ENCODE data around the gene CDH13.

The CDH13 gene

GRCh38 chr16:83160287-83161020 lies 533.7 kb downstream of the CDH13 start:
- DNase-seq (ENCODE audit: low read depth in 2 of 2): no peak

- DNase-seq (ENCODE audit: low read depth in 2 of 2): no peak
Observed at GRCh38 chr16:83162791-83163190, 536.0 kb downstream of the CDH13 start.

DNA sequence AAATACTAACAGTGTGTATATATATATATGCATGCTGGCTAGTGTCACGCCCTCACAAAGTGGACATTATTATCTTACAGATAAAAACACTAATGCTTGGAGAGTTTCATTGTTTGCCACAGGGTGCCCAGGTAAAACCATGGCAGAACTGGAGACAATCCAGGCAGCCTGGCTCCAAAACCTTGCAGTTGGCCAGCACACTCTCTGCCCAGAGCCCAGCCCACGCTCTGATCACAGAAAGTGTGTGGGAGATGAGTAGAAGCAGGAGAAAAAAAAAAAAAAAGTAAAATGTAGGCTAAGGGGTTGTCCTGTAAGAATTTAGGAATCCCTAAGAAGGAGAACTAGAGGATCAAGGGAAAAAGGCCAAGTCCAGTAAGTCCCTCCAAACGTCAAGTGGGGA lies 538.0 kb downstream of the CDH13 start:
- no peak for DNase-seq (ENCODE audit: low read depth in 2 of 2)

DNA sequence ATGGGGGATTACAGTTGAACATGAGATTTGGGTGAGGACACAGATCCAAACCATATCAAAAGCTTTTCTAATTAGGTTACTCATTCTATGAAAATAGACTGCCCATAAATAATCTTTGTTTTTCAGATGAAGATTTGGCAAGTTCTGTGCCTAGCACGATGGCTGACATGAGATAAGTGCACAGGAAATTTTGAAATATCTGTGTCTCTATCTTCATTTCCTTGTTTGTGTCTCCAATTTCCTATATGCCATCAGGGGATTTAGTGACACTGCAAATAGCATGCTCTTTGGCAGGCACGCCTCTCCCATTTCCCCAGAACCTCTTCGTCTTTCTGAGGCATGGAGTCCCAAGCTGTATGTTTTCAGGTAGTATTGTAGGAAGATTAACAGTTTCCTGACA lies 544.6 kb downstream of the CDH13 start:
- DNase-seq (ENCODE audit: low read depth in 2 of 2): no peak

GRCh38 chr16:83174671-83175070 lies 547.9 kb downstream of the CDH13 start:
- no peak for DNase-seq (ENCODE audit: low read depth in 2 of 2)

GRCh38 chr16:83176802-83177201 lies 550.0 kb downstream of the CDH13 start:
- DNase-seq (ENCODE audit: low read depth in 2 of 2): no peak

DNA sequence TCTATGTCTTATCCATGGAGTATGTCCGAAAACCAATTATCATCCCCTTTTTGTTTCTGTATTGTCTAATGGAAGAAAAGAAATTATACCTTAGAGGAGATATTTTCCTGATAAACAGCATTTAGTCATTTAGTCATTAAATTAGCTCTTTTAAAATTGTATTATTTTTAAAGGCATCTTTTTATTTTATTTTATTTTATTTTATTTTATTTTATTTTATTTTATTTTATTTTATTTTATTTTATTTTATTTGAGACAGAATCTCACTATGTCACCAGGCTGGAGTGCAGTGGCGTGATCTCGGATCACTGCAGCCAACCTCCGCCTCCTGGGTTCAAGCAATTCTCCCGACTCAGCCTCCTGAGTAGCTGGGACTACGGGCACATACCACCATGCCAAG lies 559.1 kb downstream of the CDH13 start:
- no peak for DNase-seq (ENCODE audit: low read depth in 2 of 2)

DNA sequence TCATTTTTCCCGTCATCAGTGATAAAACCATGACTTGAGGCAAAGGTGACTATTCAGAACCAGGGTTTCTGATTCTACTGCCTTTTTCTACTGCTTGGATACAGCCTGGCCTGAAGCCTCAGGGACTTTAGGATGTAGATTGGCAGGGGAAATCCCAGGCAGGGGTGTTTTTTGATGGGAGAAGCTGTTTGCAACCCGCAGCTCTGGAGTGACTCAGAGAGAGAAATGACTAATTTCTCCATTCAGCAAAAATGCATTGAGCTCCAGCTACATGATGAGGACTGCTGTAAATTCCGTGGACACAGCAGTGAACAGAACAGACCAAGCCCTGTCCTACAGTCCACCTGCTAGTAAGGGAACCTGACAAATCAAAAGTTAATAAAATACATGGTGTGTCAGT lies 560.6 kb downstream of the CDH13 start:
- DNase-seq (ENCODE audit: low read depth in 2 of 2): no peak

- DNase-seq (ENCODE audit: low read depth in 2 of 2): no peak
Observed at GRCh38 chr16:83196796-83197195, 570.0 kb downstream of the CDH13 start.

GRCh38 chr16:83197450-83197849 lies 570.7 kb downstream of the CDH13 start:
- DNase-seq (ENCODE audit: low read depth in 2 of 2): no peak

DNA sequence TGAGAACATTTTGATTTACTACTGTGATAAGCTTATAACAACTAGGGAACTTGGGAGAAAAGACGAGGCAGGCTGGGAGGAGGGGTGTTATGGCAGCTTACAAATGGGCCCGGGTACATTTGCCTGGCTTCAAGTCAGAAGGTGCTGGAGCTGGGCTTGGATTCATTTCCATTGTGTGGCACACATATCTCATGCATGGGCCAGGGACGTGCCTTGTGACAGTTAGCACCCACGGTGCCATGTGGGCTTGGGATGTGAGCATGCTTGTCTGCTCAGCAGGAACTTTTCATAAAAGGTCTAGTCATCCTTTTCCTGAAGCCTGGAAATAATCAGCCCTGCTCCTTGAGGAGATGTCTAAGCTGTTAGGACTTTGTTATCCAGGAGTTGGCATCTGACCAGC lies 572.2 kb downstream of the CDH13 start:
- DNase-seq (ENCODE audit: low read depth in 2 of 2): no peak

DNA sequence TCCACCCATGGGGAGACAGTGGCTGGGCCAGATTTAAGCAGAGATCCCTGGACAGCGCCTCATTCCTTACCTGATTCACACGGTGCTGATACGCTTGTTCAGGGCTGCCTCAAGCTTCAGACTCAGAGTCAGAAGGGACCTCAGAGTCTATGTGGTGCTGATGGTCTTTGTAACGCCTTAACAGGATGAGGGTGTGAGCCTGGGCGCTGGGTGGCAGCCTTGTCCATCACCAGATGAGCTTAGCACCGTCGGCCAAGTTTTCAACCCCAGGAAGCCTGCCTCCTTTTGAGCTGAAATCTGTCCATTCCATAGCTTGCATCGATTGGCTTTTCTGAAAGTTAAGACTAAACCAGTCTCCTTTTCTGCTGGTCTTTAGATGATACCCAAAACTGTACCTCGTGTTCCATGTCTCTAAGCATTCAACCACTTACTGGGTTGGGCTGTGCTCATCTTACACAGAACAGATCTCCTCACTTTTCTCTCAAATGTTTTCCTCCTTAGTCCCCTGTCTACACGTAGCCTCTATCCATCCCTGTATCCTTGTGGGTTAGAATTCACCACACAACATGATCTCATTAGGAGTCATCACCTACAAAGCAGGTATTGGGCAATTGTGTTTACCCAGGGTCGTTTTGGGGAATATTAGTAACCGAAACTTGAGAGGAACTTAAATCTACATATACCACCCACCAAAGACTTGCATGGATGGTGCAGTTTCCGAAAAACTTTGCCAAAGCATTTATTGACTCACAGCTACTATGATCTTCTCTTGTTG lies 573.4 kb downstream of the CDH13 start:
- DNase-seq (ENCODE audit: low read depth in 2 of 2): no peak

GRCh38 chr16:83201748-83202147 lies 575.0 kb downstream of the CDH13 start:
- no peak for DNase-seq (ENCODE audit: low read depth in 2 of 2)

- no peak for DNase-seq (ENCODE audit: low read depth in 2 of 2)
Observed at GRCh38 chr16:83205896-83206295, 579.1 kb downstream of the CDH13 start.

GRCh38 chr16:83206426-83206825 lies 579.7 kb downstream of the CDH13 start:
- no peak for DNase-seq (ENCODE audit: low read depth in 2 of 2)

DNA sequence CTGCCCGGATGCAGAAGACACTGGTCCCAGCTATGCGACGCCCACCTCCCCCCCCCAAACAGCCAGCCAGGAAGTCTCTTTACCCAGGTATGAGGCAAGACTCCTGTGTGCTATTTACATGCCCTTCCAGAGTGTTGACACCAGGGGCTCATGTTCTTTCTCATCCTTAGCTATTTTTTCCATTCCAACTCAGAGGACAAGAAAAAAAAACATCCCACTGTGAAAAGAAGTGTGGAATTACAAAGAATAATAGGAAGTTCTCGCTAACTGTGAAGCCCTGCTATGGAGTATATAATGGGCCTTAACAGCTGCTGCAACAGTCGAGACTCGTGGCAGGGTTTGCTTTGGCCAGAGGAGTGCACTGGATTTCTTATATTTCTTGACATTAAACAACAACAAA lies 584.9 kb downstream of the CDH13 start:
- DNase-seq (ENCODE audit: low read depth in 2 of 2): no peak

DNA sequence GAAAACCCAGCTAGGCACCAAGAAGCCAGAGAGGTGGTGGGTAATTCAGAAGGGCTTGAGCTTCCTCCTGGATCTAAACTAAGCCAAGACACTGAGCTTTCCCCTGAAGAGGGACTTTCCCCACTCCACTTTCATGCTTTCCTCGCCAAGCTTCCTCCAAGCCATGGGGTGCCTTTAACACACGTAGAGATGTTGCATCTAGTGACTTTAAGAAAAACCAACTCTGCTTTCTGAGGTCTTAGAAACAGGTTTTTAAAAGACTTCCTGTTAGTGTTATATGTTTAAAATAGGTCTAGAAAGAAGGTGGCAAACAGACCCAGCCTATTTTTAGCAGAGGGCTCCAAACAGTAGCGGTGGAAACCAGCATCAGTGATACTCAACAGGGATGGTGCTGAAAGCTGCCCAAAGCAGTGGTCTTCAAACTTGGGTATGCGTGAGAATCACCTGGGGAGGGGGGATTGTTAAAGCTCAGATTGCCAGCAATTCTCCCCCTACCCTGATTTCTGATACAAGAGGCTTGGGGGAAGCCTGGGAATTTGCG lies 585.6 kb downstream of the CDH13 start:
- DNase-seq (ENCODE audit: low read depth in 2 of 2): no peak

DNA sequence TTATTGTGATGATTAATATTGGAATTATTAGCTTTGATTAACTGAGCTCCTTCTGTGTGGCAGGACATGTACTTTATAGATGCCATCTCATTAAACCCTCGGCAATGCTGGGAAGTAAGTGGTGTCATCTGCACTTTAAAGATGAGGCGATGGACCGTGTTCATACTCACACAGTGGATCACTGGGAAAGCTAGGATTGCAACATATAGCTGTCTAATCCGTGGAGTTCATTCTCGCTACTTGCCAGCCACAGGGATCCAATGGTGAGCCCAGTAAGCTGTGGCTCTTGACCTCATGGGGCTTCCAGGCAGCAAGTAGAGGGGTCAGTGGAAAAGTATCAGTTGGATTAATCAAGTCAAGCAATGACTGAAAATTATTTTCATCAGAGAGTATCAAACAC lies 587.9 kb downstream of the CDH13 start:
- DNase-seq (ENCODE audit: low read depth in 2 of 2): no peak

DNA sequence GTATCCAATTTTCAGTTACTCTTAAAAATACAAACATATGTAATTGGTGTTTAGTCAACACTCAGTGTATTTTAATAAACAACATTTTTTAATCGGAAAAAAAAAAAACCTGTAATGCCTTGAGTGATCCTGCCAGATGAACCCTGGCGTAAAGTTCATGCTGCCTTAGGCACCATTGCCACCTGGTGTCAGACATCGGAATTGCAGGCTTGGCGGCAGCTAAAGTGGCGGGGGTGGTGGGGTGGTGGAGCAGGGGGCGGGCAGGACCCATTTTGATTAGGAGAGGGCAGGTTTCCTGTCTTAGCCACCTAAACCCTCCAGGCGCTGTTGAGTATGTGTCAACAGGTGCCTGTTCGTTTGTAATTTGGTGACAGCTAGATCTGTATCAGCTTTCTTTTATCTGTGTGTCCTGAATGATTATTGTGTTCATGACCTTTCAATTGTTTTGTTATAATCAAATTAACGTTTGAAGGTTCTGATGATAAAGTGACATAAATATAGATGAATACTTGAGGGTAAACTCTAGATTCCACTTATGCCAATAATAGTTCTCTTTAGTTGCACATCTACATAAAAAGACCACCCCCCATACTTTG lies 588.7 kb downstream of the CDH13 start:
- DNase-seq (ENCODE audit: low read depth in 2 of 2): peak in 1 of 2 donors; percentile 24

DNA sequence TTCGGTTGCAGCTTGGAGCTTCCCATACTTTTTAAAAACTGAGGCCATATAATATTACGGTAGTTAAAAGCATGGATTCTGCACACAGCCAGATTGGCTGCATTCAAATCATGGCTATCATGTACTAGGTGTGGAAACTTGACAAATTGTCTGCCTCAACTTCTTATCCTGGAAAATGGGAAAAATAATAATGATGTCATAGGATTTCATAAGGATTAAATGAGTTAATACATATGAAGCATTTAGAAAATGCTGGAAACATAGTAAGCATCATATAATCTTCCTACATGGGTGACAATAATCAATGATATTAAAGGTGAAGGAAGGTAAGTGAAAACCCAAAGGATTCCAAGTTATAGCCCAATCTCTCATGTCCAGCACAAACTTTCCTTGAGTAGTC lies 592.5 kb downstream of the CDH13 start:
- no peak for DNase-seq (ENCODE audit: low read depth in 2 of 2)

DNA sequence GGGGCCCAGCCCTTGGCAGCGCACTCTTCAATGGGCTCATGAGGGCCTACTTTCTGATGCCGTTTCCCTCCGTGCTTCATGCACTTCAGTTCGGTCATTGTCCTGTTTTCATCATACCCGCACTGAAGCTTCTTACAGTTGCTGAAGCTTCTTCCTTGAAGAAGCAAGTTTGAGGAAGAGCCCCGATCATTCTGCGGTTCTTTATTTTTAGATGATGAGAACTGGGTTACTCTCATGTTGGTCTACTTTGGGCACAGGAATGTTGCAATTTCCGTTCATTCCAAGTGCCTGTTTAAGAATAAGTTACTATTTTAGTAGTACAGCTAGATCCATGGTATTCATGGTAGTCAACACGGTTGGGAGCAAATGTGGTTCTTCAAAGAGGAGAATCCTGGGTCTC lies 593.3 kb downstream of the CDH13 start:
- DNase-seq (ENCODE audit: low read depth in 2 of 2): no peak

DNA sequence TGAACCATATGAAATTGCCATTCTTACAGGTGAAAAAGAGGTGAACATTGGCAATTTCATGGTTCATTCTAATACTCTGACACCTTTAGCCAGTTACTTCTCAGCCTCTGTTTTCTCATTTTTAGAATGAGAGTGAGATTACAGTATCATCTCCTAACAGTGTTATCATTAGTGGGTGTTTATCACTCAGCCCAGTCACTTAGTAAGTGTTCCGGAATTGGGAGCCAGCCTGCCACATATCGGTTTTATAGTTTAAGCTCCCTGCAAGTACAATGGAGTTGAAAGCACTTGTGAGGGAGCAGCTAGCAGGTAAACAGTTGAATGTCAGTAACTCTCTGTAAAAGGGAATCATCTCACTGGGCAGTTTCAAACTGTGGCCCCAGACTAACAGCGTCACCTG lies 597.9 kb downstream of the CDH13 start:
- DNase-seq (ENCODE audit: low read depth in 2 of 2): no peak

DNA sequence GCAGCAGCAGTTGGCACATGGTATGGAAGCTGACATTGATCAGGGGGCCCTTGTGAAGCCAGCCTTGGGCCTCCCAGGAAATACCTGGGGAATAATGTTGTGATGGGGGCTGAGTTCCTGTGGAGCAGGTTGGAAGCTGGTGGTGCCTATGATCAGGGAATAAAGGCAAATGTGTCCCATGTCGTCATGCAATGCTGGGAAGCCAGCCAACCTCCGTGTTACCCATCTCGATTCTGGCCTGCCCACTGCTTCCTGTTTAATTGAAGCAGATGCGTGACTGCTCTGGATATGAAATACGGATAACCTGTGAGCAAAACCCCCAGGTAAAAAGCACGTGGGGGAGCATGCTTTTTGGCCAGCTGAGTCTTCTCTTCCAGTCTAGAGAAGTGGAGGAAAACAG lies 600.6 kb downstream of the CDH13 start:
- DNase-seq (ENCODE audit: low read depth in 2 of 2): no peak
